ENCODE measurements around the gene SNRNP25. TPM values are rescaled to one million over a fixed set of nuclear protein-coding genes. Genes with fewer than 3 reads are reported as not detected.

SNRNP25 gene
- total and polyA plus RNA-seq, 2 donors (not counting 1 experiment from before 2014, with no cell fraction given): 25.5 to 32.8 TPM

GRCh38 chr16:94918-95265 is 41.3 kb downstream of the SNRNP25 start:
- peaks cover 0 to 10% of the 10 kb centered on the region in 2 donors for H3K4me1 ChIP-seq (ENCODE audit: control insufficient read depth in 2 of 2, insufficient read depth in 2 of 2, low read length in 2 of 2)
- WGBS (ENCODE audit: insufficient coverage): 93% methylated on average over 5 of the region's 5 CpGs
- H3K36me3 ChIP-seq (replicated peaks in 1 of 2; ENCODE audit: control extremely low read depth in 1 of 2, control insufficient read depth in 1 of 2, extremely low read depth in 1 of 2, insufficient read depth in 2 of 2, low read length in 1 of 2): peaks cover 0 to 22% of the 10 kb centered on the region in 2 experiments
- H3K9ac ChIP-seq (ENCODE audit: low read length): no peak overlapping the region
- H2AFZ ChIP-seq (ENCODE audit: insufficient read depth, low read depth, low read length, poor library complexity, severe bottlenecking): no peak overlapping the region
- H3K27me3 ChIP-seq (replicated peaks in 1 of 4; ENCODE audit: control extremely low read depth in 1 of 4, control insufficient read depth in 3 of 4, insufficient read depth in 4 of 4, low read length in 3 of 4): no peaks in the 10 kb centered on the region
- ChIA-PET CTCF (interaction anchor here (2.4 to 8.2 kb wide), 4 partner anchors 9 to 51 kb away, joined by 10 to 401 read pairs (median 28); partner anchors contain the start of gene RHBDF1), POLR2A (no interaction called here)
- no peak for DNase-seq
- peaks cover 8% of the 10 kb centered on the region for H4K20me1 ChIP-seq (ENCODE audit: control insufficient read depth, insufficient read depth, low read length, poor library complexity, severe bottlenecking)
- H3K79me2 ChIP-seq (ENCODE audit: control insufficient read depth, insufficient read depth, low read length): peaks cover 8% of the 10 kb centered on the region
- H3K4me1 Mint-ChIP-seq: peaks cover 6% of the 10 kb centered on the region
- H3K27ac Mint-ChIP-seq: no peak overlapping the region
- TF ChIP-seq, protein P1, sequence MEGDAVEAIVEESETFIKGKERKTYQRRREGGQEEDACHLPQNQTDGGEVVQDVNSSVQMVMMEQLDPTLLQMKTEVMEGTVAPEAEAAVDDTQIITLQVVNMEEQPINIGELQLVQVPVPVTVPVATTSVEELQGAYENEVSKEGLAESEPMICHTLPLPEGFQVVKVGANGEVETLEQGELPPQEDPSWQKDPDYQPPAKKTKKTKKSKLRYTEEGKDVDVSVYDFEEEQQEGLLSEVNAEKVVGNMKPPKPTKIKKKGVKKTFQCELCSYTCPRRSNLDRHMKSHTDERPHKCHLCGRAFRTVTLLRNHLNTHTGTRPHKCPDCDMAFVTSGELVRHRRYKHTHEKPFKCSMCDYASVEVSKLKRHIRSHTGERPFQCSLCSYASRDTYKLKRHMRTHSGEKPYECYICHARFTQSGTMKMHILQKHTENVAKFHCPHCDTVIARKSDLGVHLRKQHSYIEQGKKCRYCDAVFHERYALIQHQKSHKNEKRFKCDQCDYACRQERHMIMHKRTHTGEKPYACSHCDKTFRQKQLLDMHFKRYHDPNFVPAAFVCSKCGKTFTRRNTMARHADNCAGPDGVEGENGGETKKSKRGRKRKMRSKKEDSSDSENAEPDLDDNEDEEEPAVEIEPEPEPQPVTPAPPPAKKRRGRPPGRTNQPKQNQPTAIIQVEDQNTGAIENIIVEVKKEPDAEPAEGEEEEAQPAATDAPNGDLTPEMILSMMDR (IDR thresholded peaks at IDR 0.05): no peak
- no peak for TF ChIP-seq EZH2 (IDR thresholded peaks at IDR 0.05; ENCODE audit: borderline replicate concordance, insufficient read depth, low read depth, low read length, poor library complexity, severe bottlenecking)
- H3K9me3 ChIP-seq (ENCODE audit: control extremely low read depth in 1 of 3, control insufficient read depth in 2 of 3, insufficient read depth in 1 of 3, low read length in 2 of 3): no peaks in the 10 kb centered on the region
- H3K27ac ChIP-seq (ENCODE audit: low read length in 2 of 2): no peak overlapping the region
- H3K4me3 Mint-ChIP-seq: no peak overlapping the region
- no peaks in the 10 kb centered on the region for H3K27me3 Mint-ChIP-seq
- intact Hi-C loops (cut with micrococcal nuclease): no loop called here
- ATAC-seq (ENCODE audit: low read depth): no peak
- no peak overlapping the region for H3K4me2 ChIP-seq (replicated peaks; ENCODE audit: low read depth, low read length, poor library complexity, severe bottlenecking)
- no peaks in the 10 kb centered on the region for H3K9me3 Mint-ChIP-seq (ENCODE audit: insufficient read depth)
- H3K4me3 ChIP-seq (ENCODE audit: control extremely low read depth in 1 of 5, extremely low read depth in 1 of 5, insufficient read depth in 1 of 5, low read depth in 2 of 5, low read length in 4 of 5): no peak overlapping the region

GRCh38 chr16:96935-97381 is 43.3 kb downstream of the SNRNP25 start:
- no peak overlapping the region for H3K4me2 ChIP-seq (replicated peaks; ENCODE audit: low read depth, low read length, poor library complexity, severe bottlenecking)
- Mint-ChIP-seq H3K27ac (peak overlapping the region; percentile 62), H3K27me3 (no peaks in the 10 kb centered on the region), H3K4me3 (no peak overlapping the region), H3K4me1 (peaks cover 6% of the 10 kb centered on the region), H3K9me3 (ENCODE audit: insufficient read depth) (no peaks in the 10 kb centered on the region)
- H3K79me2 ChIP-seq (ENCODE audit: control insufficient read depth, insufficient read depth, low read length): peaks cover 4% of the 10 kb centered on the region
- intact Hi-C loops (cut with micrococcal nuclease): loop anchor here (1.0 kb wide), 3 partner anchors 19 to 44 kb away; partner anchors contain the start of genes MPG, POLR3K and SNRNP25
- H3K27me3 ChIP-seq (replicated peaks in 1 of 4; ENCODE audit: control extremely low read depth in 1 of 4, control insufficient read depth in 3 of 4, insufficient read depth in 4 of 4, low read length in 3 of 4): no peaks in the 10 kb centered on the region
- CTCF ChIA-PET: interaction anchor here (0.8 to 8.2 kb wide), 20 partner anchors 10 to 274 kb away, joined by 3 to 401 read pairs (median 8); partner anchors contain the start of genes MPG, MRPL28, NPRL3 and POLR3K
- TF ChIP-seq EZH2 (IDR thresholded peaks at IDR 0.05; ENCODE audit: borderline replicate concordance, insufficient read depth, low read depth, low read length, poor library complexity, severe bottlenecking): no peak
- TF ChIP-seq, protein P1 (IDR thresholded peaks at IDR 0.05): peak; percentile 97
- peak; percentile 95 for DNase-seq
- H3K4me1 ChIP-seq (ENCODE audit: control insufficient read depth in 2 of 2, insufficient read depth in 2 of 2, low read length in 2 of 2): peaks cover 0 to 10% of the 10 kb centered on the region in 2 donors
- peaks cover 8% of the 10 kb centered on the region for H4K20me1 ChIP-seq (ENCODE audit: control insufficient read depth, insufficient read depth, low read length, poor library complexity, severe bottlenecking)
- peak; percentile 99 for ATAC-seq (ENCODE audit: low read depth)
- peaks cover 0 to 19% of the 10 kb centered on the region in 2 experiments for H3K36me3 ChIP-seq (replicated peaks in 1 of 2; ENCODE audit: control extremely low read depth in 1 of 2, control insufficient read depth in 1 of 2, extremely low read depth in 1 of 2, insufficient read depth in 2 of 2, low read length in 1 of 2)
- H3K27ac ChIP-seq (ENCODE audit: low read length in 2 of 2): no peak overlapping the region
- H3K9me3 ChIP-seq (ENCODE audit: control extremely low read depth in 1 of 3, control insufficient read depth in 2 of 3, insufficient read depth in 1 of 3, low read length in 2 of 3): no peaks in the 10 kb centered on the region
- no peak overlapping the region for H3K9ac ChIP-seq (ENCODE audit: low read length)
- POLR2A ChIA-PET: interaction anchor here (0.6 to 1.0 kb wide), 5 partner anchors 20 to 43 kb away, joined by 3 to 9 read pairs (median 3); partner anchors contain the start of gene RHBDF1
- H2AFZ ChIP-seq (ENCODE audit: insufficient read depth, low read depth, low read length, poor library complexity, severe bottlenecking): no peak overlapping the region
- WGBS (ENCODE audit: insufficient coverage): 8% methylated on average over 9 of the region's 11 CpGs
- H3K4me3 ChIP-seq (ENCODE audit: control extremely low read depth in 1 of 5, extremely low read depth in 1 of 5, insufficient read depth in 1 of 5, low read depth in 2 of 5, low read length in 4 of 5): no peak overlapping the region

Data from B cell (primary cell).